HG03460 (cell line): ENCODE results near the gene CLRN3.

ENCODE experiments used
- ATAC-seq: cut with Tn5 transposase; IDR thresholded peaks from one replicate; pipeline ENCODE4 v1.9.1; 2021; ENCODE audit not compliant: unreplicated experiment

The CLRN3 gene

GRCh38 chr10:127892743-127893142 lies at the start of gene CLRN3:
Gene CLRN3 (minus strand): TSS chr10:127892941. CDS start chr10:127892784, 157 bp downstream.
- ATAC-seq, result no peak

GRCh38 chr10:127940866-127941640 lies 48.3 kb upstream of the CLRN3 start:
- no peak for ATAC-seq

GRCh38 chr10:127939786-127940330 lies 47.1 kb upstream of the CLRN3 start:
- no peak for ATAC-seq

- no peak for ATAC-seq
These were observed 45.2 kb upstream of the CLRN3 start for GRCh38 chr10:127937915-127938463.

GRCh38 chr10:127937069-127937468 lies 44.3 kb upstream of the CLRN3 start:
- no peak for ATAC-seq

- no peak for ATAC-seq
These were observed 42.4 kb upstream of the CLRN3 start for GRCh38 chr10:127935071-127935561.

- ATAC-seq, result no peak
These were observed 41.6 kb upstream of the CLRN3 start for GRCh38 chr10:127934383-127934782.

- ATAC-seq, result no peak
These were observed 40.5 kb upstream of the CLRN3 start for GRCh38 chr10:127933271-127933670.

GRCh38 chr10:127932521-127933270 lies 40.0 kb upstream of the CLRN3 start:
- no peak for ATAC-seq

- ATAC-seq, result no peak
These were observed 35.5 kb upstream of the CLRN3 start for GRCh38 chr10:127928021-127928806.

- ATAC-seq, result no peak
These were observed 33.7 kb upstream of the CLRN3 start for GRCh38 chr10:127926455-127926854.

GRCh38 chr10:127925471-127926207 lies 32.9 kb upstream of the CLRN3 start:
- no peak for ATAC-seq

GRCh38 chr10:127923646-127924045 lies 30.9 kb upstream of the CLRN3 start:
- no peak for ATAC-seq

- no peak for ATAC-seq
These were observed 30.1 kb upstream of the CLRN3 start for GRCh38 chr10:127922675-127923366.

GRCh38 chr10:127922206-127922605 lies 29.5 kb upstream of the CLRN3 start:
- ATAC-seq, result no peak

- no peak for ATAC-seq
These were observed 29.0 kb upstream of the CLRN3 start for GRCh38 chr10:127921753-127922145.

GRCh38 chr10:127921075-127921752 lies 28.5 kb upstream of the CLRN3 start:
- ATAC-seq, result no peak

GRCh38 chr10:127920306-127921074 lies 27.7 kb upstream of the CLRN3 start:
- ATAC-seq, result no peak
